GM12878 (cell line): Measurements from ENCODE around the gene POLD2. TPM values are rescaled to one million over a fixed set of nuclear protein-coding genes. Genes with fewer than 3 reads are reported as not detected.

ENCODE experiments used
- ATAC-seq: fragments of 200-7000 bp; cut with Tn5 transposase; 3 replicates; pipeline ENCODE4 v1.9.1; 2020; ENCODE audit warnings: mild to moderate bottlenecking, moderate library complexity
- BruUV-seq: library from RNA; stranded (reverse); fragments of 400-500 nt; replicated peaks from 2 replicates; lab custom pipeline; 2021; lab: Mats Ljungman, UMichigan
- CTCF ChIA-PET: fragments of 300-600 bp; sonication (Branson Sonifier 250); formaldehyde crosslinking; extraction: SDS; loops from one replicate; lab custom pipeline; 2021; ENCODE audit warnings: inconsistent platforms; lab: Yijun Ruan, JAX
- POLR2A ChIA-PET: fragments of 350-600 bp; formaldehyde crosslinking; extraction: SDS; loops from one replicate; lab custom pipeline; 2021; ENCODE audit warnings: inconsistent platforms; lab: Charles Lee
- RAD21 ChIA-PET: fragments of 300-600 bp; sonication (Branson Sonifier 250); formaldehyde crosslinking; loops from one replicate; lab custom pipeline; 2023; ENCODE audit warnings: antibody characterized with exemption; ENCODE audit not compliant: unreplicated experiment; lab: Charles Lee
- SMC1A ChIA-PET: fragments of 300-600 bp; sonication (Branson Sonifier 250); formaldehyde crosslinking; loops from one replicate; lab custom pipeline; 2023; ENCODE audit not compliant: unreplicated experiment, uncharacterized antibody; lab: Charles Lee
- DNase-seq: peaks from one replicate; pipeline ENCODE4 v3.0.0-alpha.2; 2011; ENCODE audit warnings: low read depth, low spot score
- FAIRE-seq: peaks from 3 replicates; lab custom pipeline; 2011; peaks lifted over from hg19 to GRCh38; lab: Jason Lieb, UNC
- H2AFZ ChIP-seq: 2 replicates; pipeline ENCODE4 v1.6.0; 2011; ENCODE audit warnings: low read depth, low read length, control low read depth; ENCODE audit not compliant: control insufficient read depth
- H3K27ac ChIP-seq: 2 replicates; pipeline ENCODE4 v1.5.1; 2011; ENCODE audit warnings: control low read depth; ENCODE audit not compliant: control insufficient read depth, insufficient read depth
- H3K27me3 ChIP-seq, 2 experiments: replicated peaks in 1 of 2; 2 replicates each; pipeline versions ENCODE4 v1.6.0 to v1.6.1; 2011; ENCODE audit warnings: low read length in 1 of 2; ENCODE audit not compliant: control insufficient read depth in 2 of 2, insufficient read depth in 2 of 2
- H3K36me3 ChIP-seq, 2 experiments: 2 replicates each; pipeline ENCODE4 v1.5.1; 2011; ENCODE audit warnings: low read length in 1 of 2; ENCODE audit not compliant: control insufficient read depth in 2 of 2, insufficient read depth in 2 of 2
- H3K4me1 ChIP-seq: 2 replicates; pipeline ENCODE4 v1.6.1; 2011; ENCODE audit warnings: mild to moderate bottlenecking, low read length, moderate library complexity, mixed read lengths; ENCODE audit not compliant: control insufficient read depth, insufficient read depth
- H3K4me2 ChIP-seq: 2 replicates; pipeline ENCODE4 v1.6.0; 2011; ENCODE audit warnings: control low read depth; ENCODE audit not compliant: control insufficient read depth, insufficient read depth
- H3K4me3 ChIP-seq: fragments of 200-600 bp; sonication (generic); 2 replicates; pipeline ENCODE4 v1.5.1; 2016
- H3K79me2 ChIP-seq: 2 replicates; pipeline ENCODE4 v1.6.0; 2011; ENCODE audit warnings: low read length; ENCODE audit not compliant: control insufficient read depth, insufficient read depth
- H3K9ac ChIP-seq: 2 replicates; pipeline ENCODE4 v1.8.0; 2011; ENCODE audit warnings: low read length, control low read depth, mixed read lengths; ENCODE audit not compliant: control insufficient read depth, insufficient read depth
- H3K9me3 ChIP-seq: replicated peaks from 3 replicates; pipeline ENCODE4 v1.5.1; 2011; ENCODE audit warnings: mild to moderate bottlenecking, low read length; ENCODE audit not compliant: control insufficient read depth, insufficient read depth
- H4K20me1 ChIP-seq: 2 replicates; pipeline ENCODE4 v1.6.0; 2011; ENCODE audit not compliant: control insufficient read depth, insufficient read depth
- CBX5 ChIP-seq: sonication (generic); IDR thresholded peaks from 2 replicates; pipeline ENCODE4 v1.6.1; 2016; ENCODE audit warnings: low read depth, moderate library complexity, mild to moderate bottlenecking, inconsistent platforms
- CREB1 ChIP-seq: IDR thresholded peaks from 2 replicates; pipeline ENCODE4 v1.6.1; 2012; ENCODE audit warnings: low read depth, mild to moderate bottlenecking, inconsistent platforms
- CREM ChIP-seq: IDR thresholded peaks from 2 replicates; pipeline ENCODE4 v1.6.1; 2014; ENCODE audit warnings: antibody characterized with exemption, low read depth
- CTCF ChIP-seq, 3 experiments: IDR thresholded peaks in 2 of 3; conservative IDR thresholded peaks in 1 of 3; 2 replicates each; pipeline ENCODE4 v1.5.1; 2011; ENCODE audit warnings: low read depth in 3 of 3, low read length in 3 of 3, mild to moderate bottlenecking in 3 of 3, control low read depth in 2 of 3, moderate library complexity in 2 of 3, inconsistent platforms in 1 of 3, mixed read lengths in 1 of 3; ENCODE audit not compliant: control insufficient read depth in 2 of 3, insufficient read depth in 1 of 3; ENCODE audit errors: extremely low read depth in 1 of 3
- POLR2AphosphoS2 ChIP-seq: IDR thresholded peaks from 2 replicates; pipeline ENCODE4 v1.6.1; 2011; ENCODE audit warnings: low read depth, mild to moderate bottlenecking, low read length, improper control_type of control experiment, moderate library complexity
- POU2F2 ChIP-seq: IDR thresholded peaks from 3 replicates; pipeline ENCODE4 v1.6.1; 2011; ENCODE audit warnings: low read depth, mild to moderate bottlenecking, low read length, borderline replicate concordance
- RUNX3 ChIP-seq: IDR thresholded peaks from 2 replicates; pipeline ENCODE4 v1.6.1; 2012; ENCODE audit warnings: low read length, inconsistent platforms
- SPI1 ChIP-seq: IDR thresholded peaks from 2 replicates; pipeline ENCODE4 v1.6.1; 2011; ENCODE audit warnings: low read depth, mild to moderate bottlenecking, low read length, moderate library complexity, borderline replicate concordance; ENCODE audit not compliant: insufficient read depth
- WGBS: methylation state at CpG from one replicate; pipeline ENCODE4 v1.1.6; 2016; ENCODE audit warnings: low lambda C conversion rate; ENCODE audit not compliant: insufficient replicate concordance, insufficient coverage; ENCODE audit errors: missing lambda C conversion rate; 5-methylcytosine and 5-hydroxymethylcytosine counted together
- in situ Hi-C: fragments of 300-500 bp; cut with MboI; formaldehyde crosslinking; loops from 9 replicates; pipeline ENCODE4 v1.14.3; 2018; ENCODE audit warnings: mixed read lengths
- intact Hi-C: fragments of 100-400 bp; cut with micrococcal nuclease; formaldehyde crosslinking; loops from one replicate; pipeline ENCODE4 v1.14.2; 2022; ENCODE audit not compliant: unreplicated experiment
- polyA plus RNA-seq, 11 experiments: library from polyadenylated mRNA; depleted of rRNA in 4 of 11; unstranded in 6 of 11; stranded (reverse) in 5 of 11; fragments of >200 nt; fragmentation: Nextera tagmentation in 4 of 11; fragmentation: Illumina TruSeq in 1 of 11; extraction: Ambion mirVana in 4 of 11; extraction: Trizol in 1 of 11; gene quantifications; 1 replicate in 1 of 11; 2 replicates in 10 of 11; pipeline versions ENCODE4 v1.2.1 to v1.2.3, GENCODE V29; 2011 to 2016; ENCODE audit warnings: inconsistent platforms in 2 of 11, missing spikeins in 2 of 11, low read depth in 1 of 11
- total RNA-seq, 4 experiments: library from RNA; depleted of rRNA in 3 of 4; stranded (reverse); fragments of >200 nt in 3 of 4; fragmentation: Illumina TruSeq in 1 of 4; extraction: Trizol in 1 of 4; gene quantifications; 2 replicates each; pipeline versions ENCODE4 v1.2.1 to v1.2.3, GENCODE V29; 2013 to 2021
- TF ChIP-seq, protein P1 (sequence below): fragments of 450-650 bp; IDR thresholded peaks from 2 replicates; pipeline ENCODE4 v1.6.1; 2016; ENCODE audit warnings: mild to moderate bottlenecking

Gene POLD2
- total and polyA plus RNA-seq, 10 of the 15 experiments (the other 5 are each of a cell fraction or from before 2014, with no cell fraction given), result 19.1 to 287 (median 169) TPM

DNA sequence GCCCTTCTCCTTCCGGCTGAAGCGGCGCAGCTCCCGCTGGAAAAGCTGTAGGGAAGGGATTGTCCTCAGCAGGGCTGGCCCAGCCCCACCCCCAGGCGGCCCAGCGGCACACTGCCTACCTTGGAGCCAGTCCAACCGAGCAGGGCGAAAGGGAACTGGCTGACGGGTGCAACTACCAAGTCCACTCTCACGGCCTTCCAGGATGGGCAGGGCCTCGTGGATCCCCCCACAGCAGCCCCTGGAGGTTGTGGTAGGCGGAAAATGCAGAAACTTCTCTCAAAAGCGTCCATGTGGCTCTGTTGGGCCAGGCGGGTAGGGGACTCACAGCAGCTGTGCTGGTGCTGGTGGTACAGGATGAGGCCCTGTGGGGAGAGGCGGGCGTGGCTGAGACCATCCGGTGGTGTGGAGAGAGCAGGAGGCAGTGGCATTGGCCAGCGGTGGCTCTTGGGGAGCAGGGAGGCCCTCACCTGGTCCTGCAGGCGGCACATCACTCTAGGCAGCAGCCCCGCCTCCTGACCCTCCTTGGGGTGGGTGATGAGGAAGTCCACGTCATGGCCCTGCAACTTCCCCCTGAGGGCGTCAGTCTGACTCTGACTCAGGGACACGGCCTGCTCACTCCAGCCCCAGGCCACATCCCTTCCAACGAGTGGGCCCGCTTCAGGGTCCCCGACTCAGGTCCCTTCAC lies 49.5 kb downstream of the POLD2 start:
- no peaks in the 10 kb centered on the region; the same call in 1 of the 2 replicates for H3K79me2 ChIP-seq
- no peaks in the 10 kb centered on the region for H3K27me3 ChIP-seq
- FAIRE-seq (no peak), DNase-seq (no peak), ATAC-seq (peak; percentile 70)
- no peak overlapping the region for H3K4me3 ChIP-seq
- CTCF ChIA-PET, result no interaction called here
- SMC1A ChIA-PET, result interaction anchor here (0.6 kb wide), 1 partner anchor 355 kb away, joined by 3 read pairs; no protein-coding TSS in a partner anchor
- WGBS, result 61% methylated on average over 26 of the region's 26 CpGs
- BruUV-seq, result no TSS peak
- no peak overlapping the region for H2AFZ ChIP-seq
- H3K27ac ChIP-seq, result no peak overlapping the region
- no peaks in the 10 kb centered on the region for H3K9me3 ChIP-seq
- POLR2A ChIA-PET, result no interaction called here
- no peak overlapping the region for H3K9ac ChIP-seq
- H3K4me2 ChIP-seq, result no peak overlapping the region
- RAD21 ChIA-PET, result no interaction called here
- peaks cover 26 to 37% of the 10 kb centered on the region in 2 experiments for H3K36me3 ChIP-seq
- TF ChIP-seq CBX5 (no peak), POLR2AphosphoS2 (0 out of 2 replicates have a peak, but pooled peaks have one; percentile 36), CREB1 (peak; percentile 72), CTCF (IDR thresholded peaks at IDR 0.05 in 2 of 3, conservative IDR thresholded peaks at IDR 0.05 in 1 of 3; ENCODE audit: control insufficient read depth in 2 of 3, extremely low read depth in 1 of 3, insufficient read depth in 1 of 3, low read depth in 3 of 3, low read length in 3 of 3) (no peak), POU2F2 (0 out of 3 replicates have a peak, but pooled peaks have one; percentile 10), SPI1 (peak; percentile 47; the same call in 1 of the 2 replicates), RUNX3 (no peak), CREM (0 out of 2 replicates have a peak, but pooled peaks have one; percentile 30)
- TF ChIP-seq, protein P1, sequence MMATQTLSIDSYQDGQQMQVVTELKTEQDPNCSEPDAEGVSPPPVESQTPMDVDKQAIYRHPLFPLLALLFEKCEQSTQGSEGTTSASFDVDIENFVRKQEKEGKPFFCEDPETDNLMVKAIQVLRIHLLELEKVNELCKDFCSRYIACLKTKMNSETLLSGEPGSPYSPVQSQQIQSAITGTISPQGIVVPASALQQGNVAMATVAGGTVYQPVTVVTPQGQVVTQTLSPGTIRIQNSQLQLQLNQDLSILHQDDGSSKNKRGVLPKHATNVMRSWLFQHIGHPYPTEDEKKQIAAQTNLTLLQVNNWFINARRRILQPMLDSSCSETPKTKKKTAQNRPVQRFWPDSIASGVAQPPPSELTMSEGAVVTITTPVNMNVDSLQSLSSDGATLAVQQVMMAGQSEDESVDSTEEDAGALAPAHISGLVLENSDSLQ, result peak; percentile 29; the same call in 1 of the 2 replicates
- no peaks in the 10 kb centered on the region for H4K20me1 ChIP-seq
- H3K4me1 ChIP-seq, result peaks cover 4% of the 10 kb centered on the region
- intact Hi-C loops, result loop anchor here (2.0 kb wide), 1 partner anchor 123 kb away; no protein-coding TSS in a partner anchor
- in situ Hi-C loops, result no loop called here
